K562 (cell line): ENCODE measurements around the gene NQO2. TPM values are rescaled to one million over a fixed set of nuclear protein-coding genes. Genes with fewer than 3 reads are reported as not detected.
"Not testable (repeated sequence)": the region's sequence is repeated elsewhere in the genome, so short reads cannot be mapped to it uniquely, and the experiment has no call there.

Source experiments
- ATF7 ChIP-seq: fragments of 450-650 bp; IDR thresholded peaks from 2 replicates; pipeline ENCODE4 v1.7.1; 2014; ENCODE audit warnings: mild to moderate bottlenecking, moderate library complexity
- E2F3 ChIP-seq: fragments of 250-450 bp; sonication (Bioruptor Pico); IDR thresholded peaks from 2 replicates; pipeline ENCODE4 v1.4.0; 2020; ENCODE audit warnings: mild to moderate bottlenecking
- ETS2 ChIP-seq: IDR thresholded peaks from 2 replicates; pipeline ENCODE4 v1.6.1; 2016; ENCODE audit warnings: borderline replicate concordance, missing genetic modification characterization, mild to moderate bottlenecking, moderate library complexity, missing compliant biosample characterization; ENCODE audit not compliant: poor library complexity, severe bottlenecking
- FOXP1 ChIP-seq: sonication (generic); formaldehyde crosslinking; IDR thresholded peaks from 2 replicates; pipeline ENCODE4 v1.8.0; 2022; ENCODE audit warnings: mild to moderate bottlenecking, missing genetic modification reagents
- HDAC1 ChIP-seq, 2 experiments: fragments of 450-650 bp; IDR thresholded peaks; 2 replicates each; pipeline ENCODE4 v1.6.1; 2016 to 2017; ENCODE audit warnings: inconsistent platforms in 1 of 2, mild to moderate bottlenecking in 1 of 2, moderate library complexity in 1 of 2
- HDAC2 ChIP-seq: fragments of 450-650 bp; IDR thresholded peaks from 2 replicates; pipeline ENCODE4 v1.6.1; 2016; ENCODE audit warnings: mild to moderate bottlenecking
- HMG20A ChIP-seq: fragments of 450-650 bp; formaldehyde crosslinking; conservative IDR thresholded peaks from 2 replicates; pipeline ENCODE4 v1.4.0; 2020; ENCODE audit warnings: mild to moderate bottlenecking, mixed read lengths
- ID3 ChIP-seq, 2 experiments: fragments of 250-450 bp in 1 of 2; fragments of 450-650 bp in 1 of 2; sonication (Bioruptor Pico) in 1 of 2; IDR thresholded peaks; 2 replicates each; pipeline versions ENCODE4 v1.6.1 to v1.8.0; 2016 to 2021; ENCODE audit warnings: mild to moderate bottlenecking in 2 of 2, moderate library complexity in 2 of 2, missing compliant biosample characterization in 1 of 2, missing genetic modification characterization in 1 of 2
- NFRKB ChIP-seq: fragments of 450-650 bp; IDR thresholded peaks from 2 replicates; pipeline ENCODE4 v1.6.1; 2016; ENCODE audit warnings: low read depth
- NR4A1 ChIP-seq, 2 experiments: fragments of 250-450 bp in 1 of 2; fragments of 450-650 bp in 1 of 2; sonication (Bioruptor Pico) in 1 of 2; IDR thresholded peaks; 2 replicates each; pipeline versions ENCODE4 v1.4.0 to v1.6.1; 2016 to 2020; ENCODE audit warnings: mild to moderate bottlenecking in 2 of 2, missing compliant biosample characterization in 1 of 2, missing genetic modification characterization in 1 of 2, moderate library complexity in 1 of 2
- PTTG1 ChIP-seq: fragments of 450-650 bp; IDR thresholded peaks from 2 replicates; pipeline ENCODE4 v1.6.1; 2016; ENCODE audit warnings: low read depth, mild to moderate bottlenecking, missing genetic modification characterization, missing compliant biosample characterization
- TAF7 ChIP-seq: fragments of 450-650 bp; IDR thresholded peaks from 2 replicates; pipeline ENCODE4 v1.6.1; 2016; ENCODE audit warnings: missing genetic modification characterization, missing compliant biosample characterization
- TEAD2 ChIP-seq: fragments of 450-650 bp; IDR thresholded peaks from 2 replicates; pipeline ENCODE4 v1.6.1; 2016; ENCODE audit warnings: missing genetic modification characterization, control low read depth, missing compliant biosample characterization
- TEAD4 ChIP-seq, 2 experiments: sonication (generic) in 1 of 2; formaldehyde crosslinking in 1 of 2; IDR thresholded peaks; 2 replicates each; pipeline versions ENCODE4 v1.6.1 to v1.8.0; 2012 to 2022; ENCODE audit warnings: borderline replicate concordance in 1 of 2, inconsistent platforms in 1 of 2, low read length in 1 of 2, mild to moderate bottlenecking in 1 of 2, missing genetic modification reagents in 1 of 2
- ZBTB9 ChIP-seq: fragments of 450-650 bp; formaldehyde crosslinking; IDR thresholded peaks from 2 replicates; pipeline ENCODE4 v1.4.0; 2020; ENCODE audit warnings: mild to moderate bottlenecking, moderate library complexity
- ZNF311 ChIP-seq: fragments of 250-450 bp; sonication (Bioruptor Pico); IDR thresholded peaks from 2 replicates; pipeline ENCODE4 v1.4.0; 2020; ENCODE audit warnings: mild to moderate bottlenecking, moderate library complexity
- polyA plus RNA-seq, 8 experiments: library from polyadenylated mRNA; depleted of rRNA in 4 of 8; stranded (reverse) in 5 of 8; unstranded in 3 of 8; fragments of >200 nt; fragmentation: Nextera tagmentation in 2 of 8; fragmentation: Illumina TruSeq in 1 of 8; extraction: Ambion mirVana in 2 of 8; extraction: Trizol in 1 of 8; gene quantifications; 2 replicates each; pipeline versions ENCODE4 v1.2.1 to v1.2.3, GENCODE V29; 2011 to 2014; ENCODE audit warnings: inconsistent platforms in 1 of 8, missing spikeins in 1 of 8
- total RNA-seq, 7 experiments: library from RNA; depleted of rRNA in 6 of 7; stranded (reverse); fragments of >200 nt in 6 of 7; fragmentation: Illumina TruSeq in 2 of 7; extraction: Trizol in 2 of 7; gene quantifications; 2 replicates each; pipeline versions ENCODE4 v1.2.1 to v1.2.3, GENCODE V29; 2011 to 2021; ENCODE audit warnings: low replicate concordance in 1 of 7
- TF ChIP-seq, protein P1 (sequence below), 2 experiments: fragments of 450-650 bp; conservative IDR thresholded peaks; 2 replicates each; pipeline ENCODE4 v1.6.1; 2017; ENCODE audit warnings: mild to moderate bottlenecking in 2 of 2, moderate library complexity in 2 of 2
- TF ChIP-seq, protein P2 (sequence below): sonication (generic); formaldehyde crosslinking; IDR thresholded peaks from 2 replicates; pipeline ENCODE4 v1.8.0; 2022; ENCODE audit warnings: mild to moderate bottlenecking, missing genetic modification reagents
- TF ChIP-seq, protein P3 (sequence below): fragments of 450-650 bp; IDR thresholded peaks from 2 replicates; pipeline ENCODE4 v1.6.1; 2016

The NQO2 gene
- total and polyA plus RNA-seq, 9 of the 15 experiments (the other 6 are each of a cell fraction or from before 2014, with no cell fraction given) = 54.6 to 214 (median 116) TPM

- 0 out of 2 replicates have a peak, but pooled peaks have one; percentile 3 for TF ChIP-seq E2F3 (CRISPR knock-in tag)
- TF ChIP-seq TAF7 (tag) = peak; percentile 52; the same call in 1 of the 2 replicates
- TF ChIP-seq ZBTB9 (CRISPR knock-in tag) = peak; percentile 83; the same call in 1 of the 2 replicates
- TF ChIP-seq, protein P1, sequence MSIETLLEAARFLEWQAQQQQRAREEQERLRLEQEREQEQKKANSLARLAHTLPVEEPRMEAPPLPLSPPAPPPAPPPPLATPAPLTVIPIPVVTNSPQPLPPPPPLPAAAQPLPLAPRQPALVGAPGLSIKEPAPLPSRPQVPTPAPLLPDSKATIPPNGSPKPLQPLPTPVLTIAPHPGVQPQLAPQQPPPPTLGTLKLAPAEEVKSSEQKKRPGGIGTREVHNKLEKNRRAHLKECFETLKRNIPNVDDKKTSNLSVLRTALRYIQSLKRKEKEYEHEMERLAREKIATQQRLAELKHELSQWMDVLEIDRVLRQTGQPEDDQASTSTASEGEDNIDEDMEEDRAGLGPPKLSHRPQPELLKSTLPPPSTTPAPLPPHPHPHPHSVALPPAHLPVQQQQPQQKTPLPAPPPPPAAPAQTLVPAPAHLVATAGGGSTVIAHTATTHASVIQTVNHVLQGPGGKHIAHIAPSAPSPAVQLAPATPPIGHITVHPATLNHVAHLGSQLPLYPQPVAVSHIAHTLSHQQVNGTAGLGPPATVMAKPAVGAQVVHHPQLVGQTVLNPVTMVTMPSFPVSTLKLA (conservative IDR thresholded peaks at IDR 0.05) = peak; percentile 77 to 87
- not testable (repeated sequence) for TF ChIP-seq TEAD4 (IDR thresholded peaks at IDR 0.05; ENCODE audit: low read length); NR4A1 (CRISPR knock-in tag; IDR thresholded peaks at IDR 0.05); ID3 (CRISPR knock-in tag; IDR thresholded peaks at IDR 0.05)
- TF ChIP-seq TEAD4 (CRISPR knock-in tag; IDR thresholded peaks at IDR 0.05; ENCODE audit: borderline replicate concordance) = 0 out of 2 replicates have a peak, but pooled peaks have one; percentile 22
- peak; percentile 84 for TF ChIP-seq PTTG1 (tag)
- TF ChIP-seq TEAD2 = 0 out of 2 replicates have a peak, but pooled peaks have one; percentile 23
- TF ChIP-seq NR4A1 (tag; IDR thresholded peaks at IDR 0.05) = peak; percentile 94
- peak; percentile 57; the same call in 1 of the 2 replicates for TF ChIP-seq FOXP1 (CRISPR knock-in tag)
- TF ChIP-seq HDAC1 (IDR thresholded peaks at IDR 0.05) = peak in 1 of 2 experiments; percentile 38; a peak in 1 of 4 replicates
- TF ChIP-seq, protein P2, sequence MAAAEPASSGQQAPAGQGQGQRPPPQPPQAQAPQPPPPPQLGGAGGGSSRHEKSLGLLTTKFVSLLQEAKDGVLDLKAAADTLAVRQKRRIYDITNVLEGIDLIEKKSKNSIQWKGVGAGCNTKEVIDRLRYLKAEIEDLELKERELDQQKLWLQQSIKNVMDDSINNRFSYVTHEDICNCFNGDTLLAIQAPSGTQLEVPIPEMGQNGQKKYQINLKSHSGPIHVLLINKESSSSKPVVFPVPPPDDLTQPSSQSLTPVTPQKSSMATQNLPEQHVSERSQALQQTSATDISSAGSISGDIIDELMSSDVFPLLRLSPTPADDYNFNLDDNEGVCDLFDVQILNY = 0 out of 2 replicates have a peak, but pooled peaks have one; percentile 20
- TF ChIP-seq, protein P3, sequence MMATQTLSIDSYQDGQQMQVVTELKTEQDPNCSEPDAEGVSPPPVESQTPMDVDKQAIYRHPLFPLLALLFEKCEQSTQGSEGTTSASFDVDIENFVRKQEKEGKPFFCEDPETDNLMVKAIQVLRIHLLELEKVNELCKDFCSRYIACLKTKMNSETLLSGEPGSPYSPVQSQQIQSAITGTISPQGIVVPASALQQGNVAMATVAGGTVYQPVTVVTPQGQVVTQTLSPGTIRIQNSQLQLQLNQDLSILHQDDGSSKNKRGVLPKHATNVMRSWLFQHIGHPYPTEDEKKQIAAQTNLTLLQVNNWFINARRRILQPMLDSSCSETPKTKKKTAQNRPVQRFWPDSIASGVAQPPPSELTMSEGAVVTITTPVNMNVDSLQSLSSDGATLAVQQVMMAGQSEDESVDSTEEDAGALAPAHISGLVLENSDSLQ = 0 out of 2 replicates have a peak, but pooled peaks have one; percentile 9
- peak; percentile 72 for TF ChIP-seq ETS2 (tag)
- peak; percentile 25; the same call in 1 of the 2 replicates for TF ChIP-seq NFRKB
- peak; percentile 68; the same call in 1 of the 2 replicates for TF ChIP-seq ATF7
- TF ChIP-seq HDAC2 = 0 out of 2 replicates have a peak, but pooled peaks have one; percentile 28
- 0 out of 2 replicates have a peak, but pooled peaks have one; percentile 7 for TF ChIP-seq HMG20A
- TF ChIP-seq ZNF311 = peak; percentile 94
- TF ChIP-seq ID3 (tag; IDR thresholded peaks at IDR 0.05) = peak; percentile 91
These were observed 54.8 kb downstream of the NQO2 start (continued) for GRCh38 chr6:3054229-3055157.
